Measurements from ENCODE around the gene EHF. TPM values are rescaled to one million over a fixed set of nuclear protein-coding genes. Genes with fewer than 3 reads are reported as not detected.

The EHF gene
- total RNA-seq, 2 donors from 2014 or later, result 0.22 TPM; not detected in 1

- no peak overlapping the region for H3K27ac ChIP-seq (ENCODE audit: low read depth, low read length)
- H3K27me3 ChIP-seq (ENCODE audit: control insufficient read depth, insufficient read depth, low read length, poor library complexity, severe bottlenecking), result no peaks in the 10 kb centered on the region
- peaks cover 17% of the 10 kb centered on the region for H3K4me1 ChIP-seq (ENCODE audit: control insufficient read depth, insufficient read depth, low read length)
- 94 to 96% methylated on average over 4 to 6 of the region's 6 CpGs for whole genome bisulfite sequencing, 2 experiments (ENCODE audit: insufficient coverage in 1 of 2, insufficient read length in 1 of 2)
- Mint-ChIP-seq H3K27ac (no peak overlapping the region), H3K4me1 (peaks cover 50% of the 10 kb centered on the region), H3K9me3 (no peaks in the 10 kb centered on the region), H3K36me3 (ENCODE audit: low read depth) (no peaks in the 10 kb centered on the region), H3K4me3 (no peak overlapping the region), H3K27me3 (ENCODE audit: insufficient read depth) (no peaks in the 10 kb centered on the region)
- H3K4me3 ChIP-seq (ENCODE audit: low read length), result no peak overlapping the region
- TF ChIP-seq CTCF (conservative IDR thresholded peaks at IDR 0.05), result no peak
- H3K9me3 ChIP-seq (ENCODE audit: control insufficient read depth, low read length), result no peaks in the 10 kb centered on the region
- no peak for DNase-seq
- no peaks in the 10 kb centered on the region for H3K36me3 ChIP-seq (ENCODE audit: control insufficient read depth, insufficient read depth, low read length)
- no peak overlapping the region for H3K9ac ChIP-seq (ENCODE audit: extremely low read depth, low read length, poor library complexity, severe bottlenecking)
Observed at GRCh38 chr11:34631297-34631696, 10.4 kb downstream of the EHF start.

- DNase-seq, result no peak
- Histone ChIP-seq H3K9ac (ENCODE audit: extremely low read depth, low read length, poor library complexity, severe bottlenecking) (no peak overlapping the region), H3K27ac (ENCODE audit: low read depth, low read length) (no peak overlapping the region), H3K36me3 (ENCODE audit: control insufficient read depth, insufficient read depth, low read length) (no peaks in the 10 kb centered on the region), H3K9me3 (ENCODE audit: control insufficient read depth, low read length) (no peaks in the 10 kb centered on the region), H3K4me1 (ENCODE audit: control insufficient read depth, insufficient read depth, low read length) (peaks cover 17% of the 10 kb centered on the region), H3K27me3 (ENCODE audit: control insufficient read depth, insufficient read depth, low read length, poor library complexity, severe bottlenecking) (no peaks in the 10 kb centered on the region), H3K4me3 (ENCODE audit: low read length) (no peak overlapping the region)
- Mint-ChIP-seq H3K4me3 (no peak overlapping the region), H3K9me3 (no peaks in the 10 kb centered on the region), H3K36me3 (ENCODE audit: low read depth) (no peaks in the 10 kb centered on the region), H3K27me3 (ENCODE audit: insufficient read depth) (no peaks in the 10 kb centered on the region), H3K27ac (no peak overlapping the region), H3K4me1 (peaks cover 50% of the 10 kb centered on the region)
- WGBS, 2 experiments (ENCODE audit: insufficient coverage in 1 of 2, insufficient read length in 1 of 2), result 84 to 94% methylated on average over 4 of the region's 4 CpGs
- TF ChIP-seq CTCF (conservative IDR thresholded peaks at IDR 0.05), result no peak
Observed at GRCh38 chr11:34631737-34632104, 10.8 kb downstream of the EHF start.

- no peak for TF ChIP-seq CTCF (conservative IDR thresholded peaks at IDR 0.05)
- Mint-ChIP-seq H3K9me3 (no peaks in the 10 kb centered on the region), H3K4me1 (peaks cover 50% of the 10 kb centered on the region), H3K36me3 (ENCODE audit: low read depth) (no peaks in the 10 kb centered on the region), H3K27ac (no peak overlapping the region), H3K27me3 (ENCODE audit: insufficient read depth) (no peaks in the 10 kb centered on the region), H3K4me3 (no peak overlapping the region)
- H3K4me1 ChIP-seq (ENCODE audit: control insufficient read depth, insufficient read depth, low read length), result peaks cover 17% of the 10 kb centered on the region
- no peaks in the 10 kb centered on the region for H3K9me3 ChIP-seq (ENCODE audit: control insufficient read depth, low read length)
- no peaks in the 10 kb centered on the region for H3K27me3 ChIP-seq (ENCODE audit: control insufficient read depth, insufficient read depth, low read length, poor library complexity, severe bottlenecking)
- peak overlapping the region; percentile 27 for H3K27ac ChIP-seq (ENCODE audit: low read depth, low read length)
- DNase-seq, result peak; percentile 53
- H3K4me3 ChIP-seq (ENCODE audit: low read length), result no peak overlapping the region
- H3K9ac ChIP-seq (ENCODE audit: extremely low read depth, low read length, poor library complexity, severe bottlenecking), result no peak overlapping the region
- 73 to 76% methylated on average over 3 to 7 of the region's 7 CpGs for WGBS, 2 experiments (ENCODE audit: insufficient coverage in 1 of 2, insufficient read length in 1 of 2)
- no peaks in the 10 kb centered on the region for H3K36me3 ChIP-seq (ENCODE audit: control insufficient read depth, insufficient read depth, low read length)
Observed at GRCh38 chr11:34632105-34632791, 11.4 kb downstream of the EHF start.
